OCI-LY3 (cell line): ENCODE measurements around the gene EFNA5.

Experiments
- H2AFZ ChIP-seq: fragments of 200-600, 300-600 bp; shearing (Covaris generic); 2 replicates; pipeline ENCODE4 v1.6.0; 2014; ENCODE audit warnings: antibody characterized with exemption, low read depth, low read length
- H3K27ac ChIP-seq: fragments of 200-600, 300-600 bp; sonication (generic); 2 replicates; pipeline ENCODE4 v1.5.1; 2014; ENCODE audit warnings: mild to moderate bottlenecking, low read length, moderate library complexity, mixed read lengths
- H3K27me3 ChIP-seq: fragments of 200-600, 300-600 bp; sonication (generic); 2 replicates; pipeline ENCODE4 v1.6.1; 2014; ENCODE audit warnings: low read depth, low read length, mixed read lengths
- H3K36me3 ChIP-seq: fragments of 200-600, 300-600 bp; sonication (generic); replicated peaks from 2 replicates; pipeline ENCODE3; 2014; ENCODE audit warnings: low read depth, low read length, mixed read lengths
- H3K4me1 ChIP-seq: fragments of 300-600, 200-600 bp; sonication (generic); 2 replicates; pipeline ENCODE4 v1.6.1; 2014; ENCODE audit warnings: low read length, mixed read lengths
- H3K4me2 ChIP-seq: fragments of 200-600, 300-600 bp; sonication (generic); 2 replicates; pipeline ENCODE4 v1.6.1; 2014; ENCODE audit warnings: low read length, mixed read lengths
- H3K4me3 ChIP-seq: fragments of 300-600, 200-600 bp; sonication (generic); 2 replicates; pipeline ENCODE4 v1.5.1; 2014; ENCODE audit warnings: antibody characterized with exemption, mild to moderate bottlenecking, low read length, moderate library complexity
- H3K79me2 ChIP-seq: fragments of 300-600, 200-600 bp; shearing (Covaris generic); 2 replicates; pipeline ENCODE4 v1.6.1; 2014; ENCODE audit warnings: mild to moderate bottlenecking, low read length, mixed read lengths
- H3K9ac ChIP-seq: fragments of 300-600, 200-600 bp; shearing (Covaris generic); 2 replicates; pipeline ENCODE4 v1.6.0; 2014; ENCODE audit warnings: mild to moderate bottlenecking, low read length, moderate library complexity
- H3K9me3 ChIP-seq: fragments of 200-600, 300-600 bp; shearing (Covaris generic); 2 replicates; pipeline ENCODE4 v1.6.1; 2014; ENCODE audit warnings: low read length, mixed read lengths; ENCODE audit not compliant: insufficient read depth
- H4K20me1 ChIP-seq: fragments of 200-600, 300-600 bp; sonication (generic); 2 replicates; pipeline ENCODE4 v1.6.1; 2016; ENCODE audit warnings: low read length, mixed read lengths; ENCODE audit not compliant: insufficient read depth
- EZH2phosphoT487 ChIP-seq: fragments of 200-600 bp; shearing (Covaris generic); IDR thresholded peaks from 2 replicates; pipeline ENCODE4 v1.6.1; 2018; ENCODE audit warnings: antibody characterized with exemption, mixed run types, low read depth
- TF ChIP-seq, protein P1 (sequence below): fragments of 200-600, 300-600 bp; sonication (generic); IDR thresholded peaks from 2 replicates; pipeline ENCODE4 v1.5.1; 2014; ENCODE audit warnings: antibody characterized with exemption, low read length, low read depth

EFNA5 gene

GRCh38 chr5:107477492-107477891 lies 193.2 kb downstream of the EFNA5 start:
- Histone ChIP-seq H3K4me2 (no peak overlapping the region), H4K20me1 (no peaks in the 10 kb centered on the region), H3K79me2 (no peaks in the 10 kb centered on the region), H2AFZ (no peak overlapping the region), H3K9me3 (no peaks in the 10 kb centered on the region), H3K27me3 (no peaks in the 10 kb centered on the region), H3K27ac (no peak overlapping the region), H3K9ac (no peak overlapping the region), H3K36me3 (no peaks in the 10 kb centered on the region), H3K4me1 (peaks cover 8% of the 10 kb centered on the region), H3K4me3 (no peak overlapping the region)
- TF ChIP-seq, protein P1, sequence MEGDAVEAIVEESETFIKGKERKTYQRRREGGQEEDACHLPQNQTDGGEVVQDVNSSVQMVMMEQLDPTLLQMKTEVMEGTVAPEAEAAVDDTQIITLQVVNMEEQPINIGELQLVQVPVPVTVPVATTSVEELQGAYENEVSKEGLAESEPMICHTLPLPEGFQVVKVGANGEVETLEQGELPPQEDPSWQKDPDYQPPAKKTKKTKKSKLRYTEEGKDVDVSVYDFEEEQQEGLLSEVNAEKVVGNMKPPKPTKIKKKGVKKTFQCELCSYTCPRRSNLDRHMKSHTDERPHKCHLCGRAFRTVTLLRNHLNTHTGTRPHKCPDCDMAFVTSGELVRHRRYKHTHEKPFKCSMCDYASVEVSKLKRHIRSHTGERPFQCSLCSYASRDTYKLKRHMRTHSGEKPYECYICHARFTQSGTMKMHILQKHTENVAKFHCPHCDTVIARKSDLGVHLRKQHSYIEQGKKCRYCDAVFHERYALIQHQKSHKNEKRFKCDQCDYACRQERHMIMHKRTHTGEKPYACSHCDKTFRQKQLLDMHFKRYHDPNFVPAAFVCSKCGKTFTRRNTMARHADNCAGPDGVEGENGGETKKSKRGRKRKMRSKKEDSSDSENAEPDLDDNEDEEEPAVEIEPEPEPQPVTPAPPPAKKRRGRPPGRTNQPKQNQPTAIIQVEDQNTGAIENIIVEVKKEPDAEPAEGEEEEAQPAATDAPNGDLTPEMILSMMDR, result no peak
- no peak for TF ChIP-seq EZH2phosphoT487

GRCh38 chr5:107476783-107477182 lies 194.0 kb downstream of the EFNA5 start:
- H3K4me1 ChIP-seq, result peaks cover 8% of the 10 kb centered on the region
- H4K20me1 ChIP-seq, result no peaks in the 10 kb centered on the region
- no peak overlapping the region for H3K27ac ChIP-seq
- TF ChIP-seq EZH2phosphoT487, result no peak
- TF ChIP-seq, protein P1, result no peak
- H3K4me3 ChIP-seq, result no peak overlapping the region
- 0 out of 2 replicates have a peak overlapping the region, but pooled peaks have one; percentile 17 for H3K4me2 ChIP-seq
- no peaks in the 10 kb centered on the region for H3K36me3 ChIP-seq
- H2AFZ ChIP-seq, result no peak overlapping the region
- no peaks in the 10 kb centered on the region for H3K79me2 ChIP-seq
- no peaks in the 10 kb centered on the region for H3K9me3 ChIP-seq
- H3K9ac ChIP-seq, result no peak overlapping the region
- no peaks in the 10 kb centered on the region for H3K27me3 ChIP-seq

- H3K4me3 ChIP-seq, result no peak overlapping the region
- H2AFZ ChIP-seq, result no peak overlapping the region
- no peak for TF ChIP-seq EZH2phosphoT487
- TF ChIP-seq, protein P1, result no peak
- no peaks in the 10 kb centered on the region for H3K9me3 ChIP-seq
- H3K9ac ChIP-seq, result no peak overlapping the region
- no peak overlapping the region for H3K27ac ChIP-seq
- H3K4me1 ChIP-seq, result peaks cover 8% of the 10 kb centered on the region
- no peaks in the 10 kb centered on the region for H3K79me2 ChIP-seq
- H3K27me3 ChIP-seq, result no peaks in the 10 kb centered on the region
- no peaks in the 10 kb centered on the region for H4K20me1 ChIP-seq
- H3K36me3 ChIP-seq, result no peaks in the 10 kb centered on the region
- H3K4me2 ChIP-seq, result no peak overlapping the region
Observed at GRCh38 chr5:107474716-107475489, 195.8 kb downstream of the EFNA5 start.

- Histone ChIP-seq H3K9me3 (no peaks in the 10 kb centered on the region), H3K4me2 (no peak overlapping the region), H3K4me1 (peaks cover 8% of the 10 kb centered on the region), H3K27me3 (no peaks in the 10 kb centered on the region), H3K27ac (no peak overlapping the region), H3K79me2 (no peaks in the 10 kb centered on the region), H4K20me1 (no peaks in the 10 kb centered on the region), H3K4me3 (no peak overlapping the region), H2AFZ (no peak overlapping the region), H3K9ac (no peak overlapping the region), H3K36me3 (no peaks in the 10 kb centered on the region)
- no peak for TF ChIP-seq EZH2phosphoT487
- TF ChIP-seq, protein P1, result no peak
Observed at GRCh38 chr5:107474361-107474715, 196.4 kb downstream of the EFNA5 start.
